HG02981 (cell line): ENCODE data around the gene AP2M1.

Experiments
- ATAC-seq: cut with Tn5 transposase; IDR thresholded peaks from one replicate; pipeline ENCODE4 v1.9.1; 2021; ENCODE audit warnings: mild to moderate bottlenecking, moderate library complexity; ENCODE audit not compliant: unreplicated experiment

The AP2M1 gene

DNA sequence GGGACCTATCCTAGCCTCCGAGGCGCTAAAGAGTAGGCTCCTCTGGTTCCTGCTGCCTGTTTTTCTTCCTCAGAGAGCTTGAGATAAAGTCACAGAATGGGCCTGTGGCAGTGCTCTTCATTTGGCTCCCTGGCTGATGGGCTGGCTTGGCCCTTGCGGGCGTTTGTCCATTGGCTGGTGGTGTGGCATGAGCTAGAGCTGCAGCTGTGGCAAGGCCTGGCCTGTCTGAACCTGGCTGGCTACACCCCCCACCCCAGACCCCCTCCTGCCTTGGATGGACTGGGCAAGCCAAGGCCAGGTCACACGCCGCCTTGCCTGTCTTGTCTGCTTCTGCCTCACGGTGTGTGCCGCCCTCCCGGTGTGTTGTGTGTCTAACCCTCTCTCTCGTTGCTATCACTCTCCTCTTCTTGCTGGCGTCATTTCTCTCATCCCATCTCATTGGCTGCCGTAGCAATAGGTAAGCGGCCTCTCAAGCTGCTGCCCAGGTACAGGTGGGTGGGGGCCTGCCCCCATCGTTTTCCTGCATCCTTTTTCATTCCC lies 3.2 kb downstream of the AP2M1 start:
- ATAC-seq = no peak

GRCh38 chr3:184178521-184179138 lies 4.0 kb downstream of the AP2M1 start:
- no peak for ATAC-seq

GRCh38 chr3:184180165-184180564 lies 5.5 kb downstream of the AP2M1 start:
- no peak for ATAC-seq

DNA sequence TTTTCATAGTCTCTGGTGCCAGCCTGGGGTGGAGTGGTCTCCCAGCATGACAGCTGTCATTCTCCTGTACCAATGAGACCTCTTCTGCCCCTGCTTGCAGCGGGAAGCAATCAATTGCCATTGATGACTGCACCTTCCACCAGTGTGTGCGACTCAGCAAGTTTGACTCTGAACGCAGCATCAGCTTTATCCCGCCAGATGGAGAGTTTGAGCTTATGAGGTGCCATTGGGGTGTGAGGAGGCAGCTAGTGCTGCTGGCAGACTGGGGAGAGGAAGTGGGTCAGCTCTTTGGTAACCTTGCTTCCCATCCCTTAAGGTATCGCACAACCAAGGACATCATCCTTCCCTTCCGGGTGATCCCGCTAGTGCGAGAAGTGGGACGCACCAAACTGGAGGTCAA lies 6.9 kb downstream of the AP2M1 start:
- no peak for ATAC-seq

DNA sequence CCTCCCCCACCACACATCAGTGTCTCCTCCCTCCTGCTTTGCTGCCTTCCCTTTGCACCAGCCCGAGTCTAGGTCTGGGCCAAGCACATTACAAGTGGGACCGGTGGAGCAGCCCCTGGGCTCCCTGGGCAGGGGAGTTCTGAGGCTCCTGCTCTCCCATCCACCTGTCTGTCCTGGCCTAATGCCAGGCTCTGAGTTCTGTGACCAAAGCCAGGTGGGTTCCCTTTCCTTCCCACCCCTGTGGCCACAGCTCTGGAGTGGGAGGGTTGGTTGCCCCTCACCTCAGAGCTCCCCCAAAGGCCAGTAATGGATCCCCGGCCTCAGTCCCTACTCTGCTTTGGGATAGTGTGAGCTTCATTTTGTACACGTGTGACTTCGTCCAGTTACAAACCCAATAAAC lies 9.0 kb downstream of the AP2M1 start:
- no peak for ATAC-seq

GRCh38 chr3:184184546-184185230 lies 10.0 kb downstream of the AP2M1 start:
- no peak for ATAC-seq

DNA sequence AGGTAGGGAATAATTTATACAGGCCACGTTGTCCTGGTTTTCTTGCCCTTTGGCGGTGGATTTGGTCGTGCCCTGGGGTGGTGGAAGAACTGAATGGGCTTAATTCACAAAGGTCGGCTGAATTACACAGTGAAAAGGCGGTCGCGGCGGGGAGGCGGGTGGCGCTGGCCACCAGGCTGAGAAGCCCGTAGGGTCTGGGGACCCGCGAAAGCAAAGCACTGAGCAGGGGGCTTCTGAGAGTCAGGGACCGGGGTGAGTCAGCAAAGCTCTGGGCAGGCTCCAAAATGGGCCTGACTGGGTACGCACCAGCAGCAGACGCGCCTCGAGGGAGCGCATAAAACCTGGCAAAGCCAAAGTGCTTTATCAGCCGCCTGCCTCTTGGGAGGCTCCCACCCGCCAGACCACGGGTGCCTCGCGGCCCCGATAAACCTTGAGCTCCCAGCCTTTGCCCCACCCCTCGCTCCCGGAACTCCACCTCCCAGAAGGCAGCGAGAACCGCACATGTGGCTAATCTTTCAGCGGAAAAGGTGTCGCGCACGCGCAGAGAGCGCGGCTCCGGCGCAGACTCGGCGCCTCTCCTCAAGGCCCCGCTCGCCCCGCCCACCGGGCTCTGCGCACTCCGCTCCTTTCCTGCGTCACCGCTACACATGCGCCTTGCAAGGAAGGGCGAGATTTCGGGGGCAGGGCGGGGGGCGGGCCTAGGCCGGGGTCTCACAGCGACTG lies 11.0 kb downstream of the AP2M1 start:
- peak; percentile 90 for ATAC-seq

DNA sequence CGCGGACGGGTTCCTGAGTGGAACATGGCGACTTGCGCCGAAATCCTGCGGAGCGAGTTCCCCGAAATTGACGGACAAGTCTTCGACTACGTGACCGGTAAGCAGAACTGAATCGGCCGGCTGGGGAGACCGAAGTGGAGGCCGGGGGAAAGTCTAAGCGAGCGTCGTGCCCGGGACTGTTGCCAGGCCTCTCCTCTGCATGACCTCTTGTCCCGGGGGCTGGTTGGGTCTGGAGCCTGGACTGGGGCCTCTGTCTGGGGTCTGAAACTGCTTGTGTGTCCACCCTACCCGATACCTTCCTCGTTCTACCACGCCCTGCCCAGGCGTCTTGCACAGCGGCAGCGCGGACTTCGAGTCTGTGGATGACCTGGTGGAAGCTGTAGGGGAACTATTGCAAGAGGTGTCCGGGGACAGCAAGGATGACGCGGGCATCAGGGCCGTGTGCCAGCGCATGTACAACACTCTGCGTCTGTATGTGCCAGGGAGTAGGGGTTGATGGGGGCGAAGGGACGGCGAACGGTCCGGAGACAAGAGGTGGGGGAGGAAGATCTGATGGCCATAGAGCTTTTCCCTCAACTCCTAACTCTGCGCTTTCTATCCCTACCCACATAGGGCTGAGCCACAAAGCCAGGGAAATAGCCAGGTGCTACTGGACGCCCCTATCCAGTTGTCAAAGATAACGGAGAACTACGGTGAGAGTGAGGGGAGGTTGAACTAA lies 11.7 kb downstream of the AP2M1 start, which contains the start of gene ABCF3:
ABCF3 (plus strand) TSS at position 16 of the 718 bp plus-strand sequence; CDS start at position 25, 9 bp downstream.
- peak; percentile 25 for ATAC-seq

GRCh38 chr3:184186902-184187207 lies 12.2 kb downstream of the AP2M1 start:
- ATAC-seq = no peak

- ATAC-seq = no peak
Observed at GRCh38 chr3:184188080-184188479, 13.4 kb downstream of the AP2M1 start.

DNA sequence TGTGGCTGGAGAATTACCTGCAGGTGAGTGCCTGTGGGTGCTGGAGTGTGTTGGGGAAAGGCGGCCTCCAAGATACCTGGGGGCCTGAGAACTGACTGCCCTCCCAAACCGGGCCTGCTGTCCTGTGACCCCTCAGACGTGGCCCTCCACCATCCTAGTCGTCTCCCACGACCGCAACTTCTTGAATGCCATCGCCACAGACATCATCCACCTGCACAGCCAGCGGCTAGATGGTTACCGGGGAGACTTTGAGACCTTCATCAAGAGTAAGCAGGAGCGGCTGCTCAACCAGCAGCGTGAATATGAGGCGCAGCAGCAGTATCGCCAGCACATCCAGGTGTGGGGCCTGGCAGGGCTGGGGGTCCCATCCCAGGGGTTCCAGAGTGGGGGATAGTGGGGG lies 14.8 kb downstream of the AP2M1 start:
- no peak for ATAC-seq

- ATAC-seq = no peak
Observed at GRCh38 chr3:184192889-184193288, 18.2 kb downstream of the AP2M1 start.

DNA sequence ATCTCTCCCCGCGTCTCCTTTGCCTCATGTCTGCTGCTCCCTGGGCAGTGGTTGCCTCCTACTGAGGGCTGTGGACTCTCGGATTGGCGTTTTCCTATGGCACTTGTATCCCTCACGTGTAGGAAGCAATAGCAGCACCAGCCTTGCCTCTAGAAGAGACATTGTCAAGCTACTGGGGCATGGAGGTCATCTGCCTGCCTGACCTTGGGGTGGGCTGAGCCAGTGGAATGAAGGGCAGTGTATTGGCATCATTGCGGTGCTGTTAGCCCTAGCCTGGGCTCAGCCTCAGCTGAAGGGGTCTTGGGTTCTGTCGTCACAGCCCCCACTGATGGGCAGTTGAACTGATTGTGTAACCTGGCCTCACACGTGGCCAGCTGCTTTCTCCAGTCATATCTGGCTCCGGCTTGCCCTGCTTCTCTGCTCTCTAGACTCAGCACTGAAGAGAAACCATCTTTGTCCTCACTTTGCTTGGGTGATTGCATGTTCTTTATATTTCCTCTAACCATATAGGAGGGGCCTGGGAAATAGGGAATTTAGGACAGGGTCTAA lies 19.4 kb downstream of the AP2M1 start:
- ATAC-seq = no peak

GRCh38 chr3:184196536-184196935 lies 21.9 kb downstream of the AP2M1 start:
- ATAC-seq = no peak

DNA sequence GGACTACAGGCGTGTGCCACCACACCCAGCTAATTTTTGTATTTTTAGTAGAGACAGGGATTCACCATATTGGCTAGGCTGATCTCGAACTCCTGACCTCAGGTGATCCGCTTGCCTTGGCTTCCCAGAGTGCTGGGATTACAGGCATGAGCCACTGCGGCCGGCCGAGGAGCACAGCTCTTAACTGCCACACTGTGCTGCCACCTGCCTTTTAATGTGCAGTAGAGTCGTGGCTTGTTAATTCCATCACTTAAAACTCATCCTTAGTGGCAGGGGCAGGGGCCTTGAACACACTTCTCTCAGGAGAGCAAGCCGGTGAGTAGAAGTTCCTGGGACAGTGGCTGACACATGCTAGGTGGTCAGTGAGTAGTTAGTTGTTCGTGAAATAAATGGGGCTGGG lies 23.9 kb downstream of the AP2M1 start:
- ATAC-seq = no peak

DNA sequence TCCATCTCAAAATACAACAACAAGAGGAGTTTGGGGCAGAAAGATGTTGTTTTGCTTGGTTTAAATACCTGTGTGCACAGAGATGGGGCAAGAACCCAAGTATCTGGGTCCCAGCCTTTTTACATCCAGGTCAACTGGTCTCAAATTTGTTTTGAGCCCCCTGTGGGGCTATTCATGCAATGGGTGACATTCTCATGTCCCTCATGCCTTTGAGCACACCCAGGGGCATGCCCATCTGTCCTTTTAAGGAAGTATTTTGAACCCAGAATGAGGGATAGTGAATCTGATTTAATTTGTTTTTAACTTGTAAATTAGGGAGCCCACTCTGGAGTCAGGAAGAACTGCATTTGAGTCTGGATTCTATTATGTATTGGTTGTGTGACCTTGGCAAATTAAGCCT lies 26.2 kb downstream of the AP2M1 start:
- no peak for ATAC-seq

GRCh38 chr3:184203526-184203925 lies 28.9 kb downstream of the AP2M1 start:
- no peak for ATAC-seq

DNA sequence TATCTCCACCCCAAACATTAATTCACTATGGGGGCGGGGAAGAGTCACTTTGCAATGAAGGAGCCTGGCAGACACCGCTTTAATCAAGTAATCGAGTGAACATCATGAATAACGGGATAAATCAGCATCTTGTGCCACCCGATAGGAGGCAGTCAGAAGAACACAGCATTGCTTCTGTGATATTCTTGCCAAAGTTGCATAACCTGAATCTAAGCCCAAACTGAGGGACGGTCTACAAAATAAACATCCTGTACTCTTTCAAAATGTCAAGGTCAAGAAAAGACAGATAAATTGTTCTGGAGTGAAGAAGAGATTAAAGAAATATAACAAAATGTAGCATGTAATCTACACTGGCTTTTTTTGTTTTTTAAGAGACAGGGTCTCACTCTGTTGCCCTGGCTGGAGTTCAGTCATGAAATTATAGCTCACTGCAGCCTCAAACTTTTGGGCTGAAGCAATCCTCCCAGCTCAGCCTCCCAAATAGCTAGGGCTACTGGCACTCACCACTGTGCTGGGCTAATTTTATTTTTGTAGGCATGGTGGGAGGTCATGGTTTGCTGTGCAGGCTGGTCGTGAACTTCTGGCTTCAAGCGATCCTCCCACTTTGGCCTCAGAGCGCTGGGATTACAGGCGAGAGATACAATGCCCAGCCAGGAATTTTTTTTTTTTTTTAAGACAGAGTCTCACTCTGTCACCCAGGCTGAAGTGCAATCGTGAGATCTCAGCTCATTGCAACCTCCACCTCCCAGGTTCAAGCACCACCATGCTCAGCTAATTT lies 34.7 kb downstream of the AP2M1 start:
- ATAC-seq = no peak

DNA sequence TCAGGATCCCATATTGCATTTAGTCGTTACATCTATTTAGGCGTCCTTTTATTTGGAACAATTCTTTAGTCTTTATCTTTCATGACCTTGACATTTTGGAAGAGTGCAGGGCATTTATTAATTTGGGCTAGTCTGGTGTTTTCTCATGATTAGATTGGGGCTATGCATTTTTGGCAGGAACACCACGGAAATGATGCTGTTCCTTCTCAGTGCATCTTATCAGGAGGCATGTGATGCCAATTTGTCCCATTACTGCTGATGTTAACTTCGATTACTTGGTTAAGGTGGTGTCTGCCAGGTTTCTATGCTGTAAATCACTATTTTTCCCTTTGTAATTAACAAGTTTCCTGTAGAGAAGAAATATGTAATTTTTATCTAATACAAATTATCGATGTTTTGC lies 36.6 kb downstream of the AP2M1 start:
- no peak for ATAC-seq

DNA sequence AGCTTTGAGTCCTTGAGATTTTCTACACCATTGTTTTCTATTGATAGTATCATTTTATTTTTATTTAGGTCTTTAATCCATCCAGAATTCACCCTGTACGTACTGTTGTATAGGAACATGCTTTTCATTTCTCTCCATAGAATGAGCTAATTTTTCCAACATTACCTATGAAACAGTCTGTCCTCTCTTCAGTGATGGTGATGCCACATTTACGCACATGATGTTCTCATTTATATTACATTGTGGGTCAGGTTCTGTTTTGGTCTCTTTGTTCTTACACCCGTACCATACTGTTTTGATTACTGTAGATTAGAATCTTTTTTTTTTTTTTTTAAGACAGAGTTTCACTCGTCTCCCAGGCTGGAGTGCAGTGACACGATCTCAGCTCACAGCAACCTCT lies 37.1 kb downstream of the AP2M1 start:
- ATAC-seq = no peak
